GM19324 (cell line): Measurements from ENCODE around the gene KRT34.
"Not testable (repeated sequence)": the region's sequence is repeated elsewhere in the genome, so short reads cannot be mapped to it uniquely, and the experiment has no call there.

Experiments
- ATAC-seq: cut with Tn5 transposase; IDR thresholded peaks from one replicate; pipeline ENCODE4 v1.9.1; 2021; ENCODE audit warnings: mild to moderate bottlenecking, moderate library complexity; ENCODE audit not compliant: unreplicated experiment, low FRiP score

Gene KRT34

DNA sequence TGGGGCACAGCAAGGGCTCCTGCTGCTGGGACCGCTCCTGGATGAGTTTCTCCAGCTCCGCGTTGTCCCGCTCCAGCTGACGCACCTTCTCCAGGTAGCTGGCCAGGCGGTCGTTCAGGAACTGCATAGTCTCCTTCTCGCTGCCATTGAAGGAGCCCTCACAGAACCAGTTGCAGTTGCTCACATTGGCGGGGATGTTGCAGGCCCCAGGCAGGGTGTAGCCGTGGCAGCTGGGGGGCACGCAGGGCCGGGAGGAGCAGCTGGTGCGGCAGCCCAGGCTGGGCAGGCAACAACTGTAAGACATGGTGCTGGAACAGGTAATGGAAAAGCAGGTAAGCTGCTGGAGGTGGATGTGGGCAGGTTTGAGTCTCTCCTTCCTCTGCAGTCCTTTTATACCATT lies at the start of gene KRT34:
Gene KRT34 (minus strand): TSS at position 364 of the 400 bp plus-strand sequence. CDS start 60 bp downstream, at position 304.
- ATAC-seq, result not testable (repeated sequence)

DNA sequence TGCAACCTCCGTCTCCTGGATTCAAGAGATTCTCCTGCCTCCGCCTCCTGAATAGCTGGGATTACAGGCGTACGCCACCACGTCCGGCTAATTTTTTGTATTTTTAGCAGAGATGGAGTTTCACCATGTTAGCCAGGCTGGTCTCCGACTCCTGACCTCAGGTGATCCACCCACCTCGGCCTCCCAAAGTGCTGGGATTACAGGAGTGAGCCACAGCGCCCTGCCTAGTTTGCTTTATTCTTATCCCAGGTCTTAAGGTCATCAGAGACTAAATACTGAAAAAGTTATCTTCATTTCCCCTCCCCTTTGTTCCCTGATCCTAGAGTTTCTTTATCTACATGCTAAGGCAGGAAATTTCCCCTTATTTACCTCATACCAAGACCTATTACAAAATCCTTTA lies 48.3 kb upstream of the KRT34 start:
- ATAC-seq, result not testable (repeated sequence)

DNA sequence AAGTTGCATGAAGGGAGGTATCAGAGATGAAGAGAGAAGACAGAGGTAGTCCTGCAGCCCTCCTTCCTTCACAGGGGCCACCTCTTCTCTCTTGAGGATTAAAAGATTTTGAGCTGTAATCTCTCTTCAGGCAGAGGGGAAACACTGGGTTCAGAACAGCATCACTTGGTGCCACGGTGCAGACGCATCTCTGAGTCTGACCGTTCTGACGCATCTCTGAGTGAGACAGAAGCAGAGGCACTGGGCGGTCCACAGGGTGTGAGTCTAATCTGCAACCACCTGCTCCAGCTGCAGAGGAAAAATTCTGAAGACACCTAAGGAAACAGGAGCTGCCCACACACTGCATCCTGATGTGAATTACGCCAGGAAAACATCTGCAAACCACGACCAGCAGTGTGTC lies 47.6 kb upstream of the KRT34 start:
- no peak for ATAC-seq

DNA sequence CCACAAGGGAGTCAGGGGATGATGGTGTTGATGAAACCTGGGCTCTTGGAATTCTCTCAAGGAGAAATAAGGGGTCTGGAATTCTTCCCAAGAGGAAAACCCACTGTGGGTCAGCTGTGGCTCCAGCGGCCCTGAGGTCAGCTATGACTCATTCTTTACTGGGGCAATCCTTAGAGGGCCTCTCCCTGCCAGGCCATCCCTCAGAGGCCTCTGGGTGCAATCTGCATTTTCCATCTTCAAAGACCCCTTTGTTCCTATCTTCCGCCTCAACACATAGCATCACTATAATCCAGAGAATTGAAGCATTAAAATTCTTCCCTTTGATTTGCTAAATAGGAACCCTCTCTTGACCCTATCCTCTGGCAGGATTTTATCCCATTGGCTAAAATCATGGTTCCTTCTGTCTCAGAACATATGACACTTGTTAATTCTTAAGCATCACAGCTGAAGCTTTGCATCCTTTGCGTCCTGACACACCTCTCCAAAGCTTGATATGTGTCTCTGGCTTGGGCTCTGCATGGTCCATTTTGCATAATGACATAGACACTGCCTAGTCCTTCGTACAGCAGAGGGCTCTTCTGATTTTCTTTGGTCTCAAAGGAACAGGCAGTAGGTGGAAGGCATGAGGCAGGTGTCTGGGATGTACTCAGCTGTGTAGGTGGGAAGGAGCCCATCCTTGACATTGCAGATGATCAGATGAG lies 46.6 kb upstream of the KRT34 start:
- no peak for ATAC-seq

DNA sequence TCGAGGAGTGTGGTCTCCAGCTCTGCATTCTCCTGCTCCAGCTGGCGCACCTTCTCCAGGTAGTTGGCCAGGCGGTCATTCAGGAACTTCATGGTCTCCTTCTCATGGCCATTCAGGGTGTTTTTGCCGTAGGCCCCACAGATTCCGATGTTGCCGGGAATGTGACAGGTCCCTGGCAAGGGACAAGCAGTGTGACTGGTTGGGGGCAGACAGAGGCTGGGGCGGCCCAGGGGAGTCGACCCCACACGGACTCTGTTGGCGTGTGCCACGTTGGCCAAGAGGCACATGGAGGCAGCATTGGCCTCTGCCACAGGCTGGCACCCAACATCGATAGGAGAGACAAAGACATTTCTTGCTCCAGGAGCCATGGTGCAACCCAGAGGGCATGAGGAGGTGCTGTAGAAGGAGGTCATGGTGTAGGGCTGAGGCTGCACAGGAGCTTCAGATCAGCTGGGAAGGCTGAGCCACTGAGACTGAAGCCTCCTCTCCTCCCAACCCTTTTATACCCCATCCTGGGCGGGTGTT lies 42.1 kb upstream of the KRT34 start, which contains the start of gene KRT37:
Gene KRT37 (minus strand): TSS at position 475 of the 525 bp plus-strand sequence. CDS start 62 bp downstream, at position 413.
- ATAC-seq, result no peak

DNA sequence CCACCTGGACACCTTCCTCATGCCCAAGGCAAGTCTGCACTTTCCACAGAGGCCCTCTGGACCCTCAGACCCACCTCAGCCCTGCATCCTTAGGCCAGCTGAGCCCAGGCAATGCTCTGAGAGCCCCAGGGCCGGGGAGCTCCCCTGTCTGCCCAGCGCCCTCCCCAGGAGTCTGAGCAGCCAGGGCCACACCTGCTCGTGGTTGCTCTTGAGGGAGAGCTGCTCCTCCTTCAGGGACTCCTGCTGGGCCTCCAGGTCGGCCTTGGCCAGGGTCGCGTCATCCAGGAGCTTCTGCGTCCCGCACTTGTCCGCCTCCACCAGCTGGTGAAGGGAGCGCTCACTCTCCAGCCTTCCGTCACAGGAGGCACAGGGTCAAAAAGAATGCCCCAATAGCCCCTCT lies 40.5 kb upstream of the KRT34 start:
- ATAC-seq, result not testable (repeated sequence)

DNA sequence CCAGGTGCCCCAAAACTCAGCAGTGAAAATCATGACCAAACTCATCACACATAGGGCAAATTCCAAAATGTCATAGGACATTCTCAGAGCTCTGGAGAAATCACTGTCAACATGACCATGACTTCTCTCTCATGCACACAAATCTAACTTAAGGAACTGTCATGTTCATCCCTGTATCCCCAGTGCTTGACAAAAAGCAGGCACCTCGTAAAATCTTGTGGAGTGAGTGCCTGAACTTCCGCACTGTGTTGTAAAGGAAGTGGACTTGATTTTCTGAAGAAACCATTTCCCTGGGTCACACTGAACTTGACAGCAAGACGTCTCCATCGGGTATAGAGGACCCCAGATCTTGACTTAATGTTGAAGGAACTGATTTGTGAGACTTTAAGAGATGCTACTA lies 39.5 kb upstream of the KRT34 start:
- ATAC-seq, result no peak

DNA sequence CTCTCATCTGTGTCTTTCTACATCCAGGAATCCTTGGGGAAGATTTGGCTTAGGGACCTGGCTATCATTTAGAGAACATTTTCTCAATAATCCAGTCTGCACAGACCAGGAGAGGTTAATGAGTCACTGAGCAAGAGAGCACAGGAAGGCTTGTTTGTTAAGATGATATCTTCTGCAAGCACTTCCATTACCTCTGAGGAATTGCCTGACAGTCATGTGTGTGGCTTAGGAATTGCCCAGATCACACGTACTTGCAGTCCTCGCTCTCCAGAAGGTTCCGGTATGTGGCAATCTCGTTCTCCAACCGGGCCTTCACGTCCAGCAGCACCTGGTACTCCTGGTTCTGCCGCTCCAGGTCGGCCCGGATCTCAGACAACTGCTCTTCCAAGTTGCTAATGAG lies 39.0 kb upstream of the KRT34 start:
- no peak for ATAC-seq

DNA sequence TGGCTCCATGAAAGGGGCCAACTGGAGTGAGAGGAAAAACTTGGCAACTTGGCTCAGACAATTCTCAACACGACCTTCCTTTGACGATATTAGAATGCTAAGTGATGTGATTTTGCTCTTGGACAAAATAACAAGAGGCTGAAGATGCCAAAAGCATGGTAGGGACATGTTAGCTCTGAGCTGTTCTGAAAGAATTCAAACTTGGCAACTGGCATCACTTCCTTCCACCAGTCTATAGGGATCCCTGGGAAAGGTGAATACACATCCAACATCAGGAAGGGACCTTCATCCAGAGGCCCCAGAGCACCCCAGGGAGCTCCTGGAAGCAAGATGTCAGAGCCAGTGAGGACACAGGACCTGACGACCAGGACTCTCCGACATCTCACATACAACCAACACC lies 38.0 kb upstream of the KRT34 start:
- ATAC-seq, result no peak

DNA sequence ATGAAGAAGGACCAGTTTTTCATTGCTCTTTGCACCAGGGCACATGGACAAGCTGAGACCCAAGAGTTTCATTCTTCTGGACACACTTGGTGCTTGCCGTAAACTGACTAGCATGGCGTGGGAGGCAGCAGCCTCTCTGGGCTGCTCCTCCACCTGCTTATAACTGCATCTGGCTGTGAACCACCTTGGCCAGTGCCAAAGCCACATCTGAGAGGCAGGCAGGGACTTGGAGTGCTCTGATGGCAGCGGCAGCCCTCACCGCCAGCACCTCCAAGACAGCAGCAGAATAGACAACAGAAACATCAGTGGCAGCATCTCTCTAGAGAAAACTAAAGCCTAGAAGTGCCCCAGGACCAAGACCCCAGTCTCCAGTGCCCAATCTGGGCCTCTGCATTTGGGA lies 37.6 kb upstream of the KRT34 start:
- ATAC-seq, result no peak

DNA sequence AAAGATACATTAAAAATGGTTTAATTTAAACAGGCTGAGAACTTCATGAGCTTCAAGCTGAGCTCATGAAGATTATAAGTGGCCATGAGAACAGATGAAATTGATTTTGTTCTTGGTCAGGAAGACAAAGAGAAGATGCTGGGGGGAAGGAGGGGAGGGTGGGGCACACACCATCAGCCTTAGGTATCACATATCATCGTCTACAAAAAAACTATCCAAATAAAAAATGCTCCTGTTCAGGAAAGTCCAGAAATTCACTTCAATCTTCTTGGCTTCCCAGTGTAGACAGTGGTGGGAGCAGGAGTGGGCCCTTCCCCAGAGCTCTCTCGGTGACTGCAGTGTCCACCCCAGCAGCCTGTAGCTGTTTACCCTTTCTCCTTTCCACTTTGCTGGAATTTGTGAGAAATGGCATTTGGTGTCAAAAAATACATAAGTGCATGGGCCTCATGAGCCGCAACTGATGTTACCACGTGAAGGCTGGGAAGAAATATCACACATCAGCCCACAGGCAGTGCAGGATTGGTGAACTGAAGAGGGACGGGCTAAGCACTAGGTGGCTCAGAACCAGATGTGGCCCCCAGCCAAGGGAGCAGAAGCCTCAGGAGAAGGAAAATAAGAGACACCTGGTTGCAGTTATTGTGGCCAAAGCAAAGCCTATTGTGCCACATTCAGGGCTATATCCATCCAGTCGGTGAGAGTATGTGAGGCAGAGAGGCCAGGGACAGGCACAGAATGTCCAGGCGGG lies 36.2 kb upstream of the KRT34 start:
- no peak for ATAC-seq

DNA sequence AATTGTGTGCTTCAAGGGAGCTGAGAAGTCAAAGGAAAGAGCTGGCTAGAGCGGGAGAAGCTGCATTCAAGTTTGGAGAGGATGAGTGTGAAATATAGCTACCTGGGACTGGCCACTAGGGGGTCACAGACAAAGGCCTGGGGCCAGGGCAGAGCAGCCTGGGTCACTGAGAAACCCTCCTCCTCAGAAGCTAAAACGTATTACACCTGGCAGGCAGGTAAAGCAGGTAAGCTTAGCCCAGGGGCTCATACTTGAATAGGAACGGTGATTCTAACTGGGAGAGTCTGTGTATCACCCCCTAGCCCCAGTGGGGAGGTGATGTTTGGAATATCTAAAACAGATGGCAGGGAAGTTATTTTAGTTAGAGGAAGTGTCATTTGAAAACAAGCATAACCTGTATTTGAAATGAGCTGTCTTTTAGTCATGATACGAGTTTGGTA lies 35.5 kb upstream of the KRT34 start:
- ATAC-seq, result no peak

DNA sequence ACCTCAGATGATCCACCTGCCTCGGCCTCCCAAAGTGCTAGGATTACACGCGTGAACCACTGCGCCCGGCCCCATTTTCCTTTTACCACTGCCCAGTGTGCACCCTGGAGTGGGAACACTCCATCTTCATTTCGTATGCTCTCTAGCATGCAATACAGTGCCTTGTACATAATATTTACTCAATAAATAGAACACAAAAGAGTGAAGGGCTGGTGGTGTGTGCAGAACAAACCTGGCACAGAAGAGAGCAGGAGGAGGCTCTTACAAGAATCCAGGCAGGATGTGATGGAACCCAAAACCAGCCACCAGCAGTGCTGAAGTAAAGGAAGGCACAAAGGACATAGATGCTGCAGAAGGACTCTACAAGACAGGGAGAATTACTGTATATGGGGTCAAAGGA lies 35.0 kb upstream of the KRT34 start:
- ATAC-seq, result no peak

DNA sequence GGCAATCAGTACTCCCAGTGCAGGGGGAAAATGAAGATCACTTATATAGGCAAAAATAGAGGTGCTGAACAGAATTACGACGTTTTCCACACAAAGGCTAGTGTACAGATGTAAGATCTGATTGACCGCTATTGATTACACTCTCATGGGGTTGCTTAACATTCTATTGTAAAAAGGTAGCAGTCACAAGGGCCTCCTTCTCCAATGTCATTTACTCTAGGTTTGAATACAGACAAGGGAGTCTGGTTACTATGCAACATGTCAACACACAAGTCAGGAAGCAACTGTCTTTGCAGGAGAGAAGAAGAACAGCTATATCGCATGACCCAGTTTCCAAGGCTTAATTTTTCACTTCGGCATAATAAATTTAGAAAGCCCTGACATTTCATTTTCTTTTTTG lies 34.4 kb upstream of the KRT34 start:
- no peak for ATAC-seq

DNA sequence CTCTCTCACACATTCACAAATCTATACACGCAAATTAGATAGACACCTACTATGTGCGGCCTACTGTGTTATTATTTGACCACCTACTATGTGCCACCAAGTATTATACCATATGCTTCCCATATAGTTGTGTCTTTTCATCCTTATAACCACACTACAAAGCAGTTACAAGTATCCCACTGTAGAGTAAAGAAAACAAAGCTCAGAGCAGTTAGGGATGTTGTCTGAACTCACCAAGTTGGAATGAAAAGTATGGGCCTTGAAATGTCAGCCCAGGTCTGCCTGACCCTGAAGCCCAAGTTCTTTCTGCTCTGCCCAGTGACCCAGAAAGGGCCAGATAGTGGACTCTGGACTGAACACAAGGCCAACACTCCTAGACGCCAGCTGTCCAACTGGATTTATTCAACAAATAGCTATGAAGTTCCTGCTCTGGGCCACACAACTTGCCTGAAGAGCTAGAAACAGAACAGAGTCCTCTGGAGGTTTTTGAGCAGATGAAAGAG lies 33.8 kb upstream of the KRT34 start:
- no peak for ATAC-seq

DNA sequence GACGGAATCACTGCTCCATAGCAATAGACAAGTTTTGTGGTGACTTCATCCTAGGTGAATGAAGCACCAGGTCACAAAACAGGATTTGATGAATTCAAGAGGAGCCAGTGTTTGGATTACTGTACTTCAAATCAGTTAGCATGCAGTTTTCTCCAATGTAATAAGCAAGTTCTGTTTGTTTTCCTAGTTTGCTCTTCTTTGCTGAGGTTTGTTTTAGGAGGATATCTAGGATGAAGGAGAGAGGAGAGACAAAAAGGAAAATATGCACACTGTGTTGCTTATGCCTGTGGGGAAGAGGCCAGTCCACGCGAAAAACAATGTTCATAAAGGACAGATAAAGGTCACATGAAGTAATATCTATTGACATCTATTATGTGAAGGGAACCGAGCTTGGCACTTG lies 33.3 kb upstream of the KRT34 start:
- no peak for ATAC-seq

DNA sequence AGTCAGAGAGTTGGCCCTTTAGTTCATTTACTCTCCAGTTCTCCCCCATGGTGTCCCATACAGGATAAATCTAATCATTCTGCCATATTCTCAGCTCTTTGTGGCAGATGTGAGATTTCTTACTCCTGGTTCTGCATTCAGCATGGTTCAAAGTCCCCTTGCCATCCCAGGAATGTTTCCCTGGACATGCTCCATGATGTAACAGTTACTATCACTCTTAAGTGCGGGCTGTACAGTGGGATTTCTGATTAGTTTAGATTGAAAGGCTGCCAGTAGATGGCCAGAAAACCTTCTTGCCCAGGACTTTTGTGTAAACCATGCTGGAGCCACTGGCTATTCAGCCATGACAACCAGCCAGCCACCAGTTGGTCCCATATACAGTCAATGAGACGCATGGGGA lies 31.9 kb upstream of the KRT34 start:
- ATAC-seq, result no peak

DNA sequence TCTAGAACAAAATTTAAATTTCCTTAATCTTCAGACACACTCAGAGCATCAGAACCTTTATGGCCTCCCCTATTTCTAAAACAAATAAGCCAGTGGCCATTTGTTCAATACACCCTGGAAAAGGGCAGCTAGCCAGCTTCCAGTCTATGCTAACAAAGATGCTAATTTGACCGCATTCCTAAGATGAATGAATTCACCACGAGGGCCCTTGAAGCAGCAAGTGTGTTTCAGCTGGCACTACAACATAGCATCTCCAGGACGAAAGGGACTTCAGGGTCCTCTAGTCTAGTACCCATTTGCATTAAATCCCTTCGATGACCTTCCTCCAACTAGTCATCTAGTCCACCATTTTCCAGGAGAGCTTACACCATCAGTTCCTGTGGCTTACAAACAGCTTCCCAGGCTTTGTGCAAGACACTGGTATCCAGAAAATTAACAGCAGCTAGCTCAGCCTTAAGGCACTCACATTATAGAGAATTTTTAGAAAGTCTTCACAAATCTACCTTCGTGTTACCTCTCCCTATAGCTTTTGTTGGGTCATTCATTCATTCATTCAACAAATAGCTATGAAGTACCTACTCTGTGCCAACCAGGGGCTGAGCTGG lies 31.3 kb upstream of the KRT34 start:
- no peak for ATAC-seq

DNA sequence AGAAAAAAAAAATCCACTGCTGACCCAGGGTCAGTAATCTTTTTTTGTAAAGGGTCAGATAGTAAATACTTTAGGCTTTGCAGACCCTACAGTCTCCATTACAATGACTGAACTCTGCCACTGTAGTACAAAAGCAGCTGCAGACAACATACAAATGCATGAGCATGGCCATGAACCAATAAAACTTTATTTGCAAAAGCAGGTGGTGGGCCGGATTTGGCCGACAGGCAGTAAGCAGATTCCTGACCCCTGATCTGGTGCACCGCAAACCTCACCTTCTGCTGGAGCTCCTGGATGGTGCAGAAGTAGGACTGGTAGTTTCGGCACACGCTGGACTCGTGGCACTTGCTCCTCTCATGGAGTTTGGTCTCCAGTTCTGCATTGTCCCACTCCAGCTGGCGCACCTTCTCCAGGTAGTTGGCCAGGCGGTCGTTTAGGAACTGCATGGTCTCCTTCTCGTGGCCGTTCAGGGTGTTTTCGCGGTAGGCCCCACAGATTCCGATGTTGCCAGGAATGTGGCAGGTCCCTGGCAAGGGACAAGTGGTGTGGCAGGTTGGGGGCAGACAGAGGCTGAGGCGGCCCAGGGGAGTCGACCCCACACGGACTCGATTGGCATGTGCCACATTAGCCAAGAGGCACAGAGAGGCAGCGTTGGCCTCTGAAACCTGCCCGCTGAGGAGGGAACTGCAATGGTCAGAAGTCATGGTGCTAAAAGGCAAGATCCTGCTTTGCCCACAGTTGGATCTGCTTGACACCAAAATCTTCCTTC lies 29.1 kb upstream of the KRT34 start:
- no peak for ATAC-seq

DNA sequence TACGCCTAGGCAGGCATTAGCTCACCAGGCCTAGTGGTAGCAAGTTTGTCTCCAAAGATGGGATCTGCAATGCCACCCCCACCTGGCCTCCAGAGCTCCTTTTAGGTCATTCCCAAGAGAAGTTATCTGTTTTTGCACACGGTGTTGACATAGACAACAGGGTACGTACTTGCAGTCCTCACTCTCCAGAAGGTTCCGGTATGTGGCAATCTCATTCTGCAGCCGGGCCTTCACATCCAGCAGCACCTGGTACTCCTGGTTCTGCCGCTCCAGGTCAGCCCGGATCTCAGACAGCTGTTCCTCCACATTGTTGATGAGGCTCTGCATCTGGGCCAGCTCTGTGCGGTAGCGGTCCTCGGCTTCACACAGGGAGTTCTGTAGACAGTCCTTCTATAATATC lies 25.1 kb upstream of the KRT34 start:
- no peak for ATAC-seq
